Measurements from ENCODE around the gene MAEA. TPM values are rescaled to one million over a fixed set of nuclear protein-coding genes. Genes with fewer than 3 reads are reported as not detected.

Gene MAEA
- polyA plus RNA-seq, 2 donors, result 43.3 to 54.3 TPM

DNA sequence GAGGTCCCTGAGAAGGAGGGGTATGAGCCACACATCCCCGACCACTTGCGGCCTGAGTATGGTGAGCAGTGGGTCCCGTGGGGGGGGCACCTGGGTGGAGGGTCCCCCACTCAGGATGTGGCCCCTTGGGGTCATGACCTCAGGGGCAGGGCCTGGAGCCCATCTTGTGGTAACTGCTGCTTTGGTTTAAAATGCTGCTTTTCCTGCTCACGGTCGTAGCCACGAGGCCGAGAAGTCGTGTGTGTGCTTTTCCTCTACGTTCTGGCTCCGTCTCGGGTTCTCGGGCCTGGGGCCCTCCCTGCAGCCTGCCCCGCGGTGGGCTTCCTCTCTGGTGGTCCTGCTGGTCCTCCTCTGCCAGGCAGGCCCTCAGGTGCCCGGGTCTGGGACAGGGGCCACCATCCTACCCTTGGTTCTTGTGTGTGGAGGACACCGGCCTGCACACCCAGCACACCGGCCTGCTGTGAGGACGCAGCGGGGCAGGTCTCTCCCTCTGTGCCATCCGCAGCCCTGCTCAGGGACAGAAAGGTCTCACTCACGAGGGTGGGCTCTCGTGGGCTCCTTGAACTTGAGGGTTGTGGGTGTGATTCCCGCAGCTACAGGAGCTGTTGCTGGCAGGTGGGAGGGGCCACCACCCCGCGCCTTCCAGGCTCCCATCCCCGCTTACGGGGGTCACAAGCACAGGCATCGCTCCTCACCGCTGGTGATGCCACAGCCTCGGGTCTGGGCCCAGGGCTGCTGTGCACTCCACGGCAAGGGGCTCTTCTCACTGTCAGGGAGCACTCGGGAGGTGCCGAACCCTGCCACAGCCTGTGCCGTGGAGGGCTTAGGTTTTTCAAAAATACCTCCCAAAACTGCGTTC, 76.9 kb downstream of the MAEA start:
- 94% methylated on average over 35 of the region's 35 CpGs for WGBS, 2 donors
- no peaks in the 10 kb centered on the region for H3K9me3 ChIP-seq (ENCODE audit: control insufficient read depth in 2 of 2, insufficient read depth in 1 of 2, low read depth in 1 of 2, low read length in 1 of 2)
- H3K27me3 ChIP-seq (ENCODE audit: control insufficient read depth in 1 of 2, insufficient read depth in 2 of 2, low read length in 2 of 2), result no peaks in the 10 kb centered on the region
- peaks cover 4 to 5% of the 10 kb centered on the region in 2 donors for H3K4me1 ChIP-seq (ENCODE audit: control insufficient read depth in 2 of 2, insufficient read depth in 2 of 2, low read length in 1 of 2)
- no peak overlapping the region for H3K4me3 ChIP-seq (ENCODE audit: low read depth in 1 of 2, low read length in 2 of 2)
- H3K36me3 ChIP-seq (ENCODE audit: control insufficient read depth in 2 of 2, insufficient read depth in 2 of 2, low read length in 1 of 2), result peaks cover 0 to 43% of the 10 kb centered on the region in 2 donors
- no peak overlapping the region for H3K27ac ChIP-seq (ENCODE audit: low read depth in 2 of 2, low read length in 1 of 2)

DNA sequence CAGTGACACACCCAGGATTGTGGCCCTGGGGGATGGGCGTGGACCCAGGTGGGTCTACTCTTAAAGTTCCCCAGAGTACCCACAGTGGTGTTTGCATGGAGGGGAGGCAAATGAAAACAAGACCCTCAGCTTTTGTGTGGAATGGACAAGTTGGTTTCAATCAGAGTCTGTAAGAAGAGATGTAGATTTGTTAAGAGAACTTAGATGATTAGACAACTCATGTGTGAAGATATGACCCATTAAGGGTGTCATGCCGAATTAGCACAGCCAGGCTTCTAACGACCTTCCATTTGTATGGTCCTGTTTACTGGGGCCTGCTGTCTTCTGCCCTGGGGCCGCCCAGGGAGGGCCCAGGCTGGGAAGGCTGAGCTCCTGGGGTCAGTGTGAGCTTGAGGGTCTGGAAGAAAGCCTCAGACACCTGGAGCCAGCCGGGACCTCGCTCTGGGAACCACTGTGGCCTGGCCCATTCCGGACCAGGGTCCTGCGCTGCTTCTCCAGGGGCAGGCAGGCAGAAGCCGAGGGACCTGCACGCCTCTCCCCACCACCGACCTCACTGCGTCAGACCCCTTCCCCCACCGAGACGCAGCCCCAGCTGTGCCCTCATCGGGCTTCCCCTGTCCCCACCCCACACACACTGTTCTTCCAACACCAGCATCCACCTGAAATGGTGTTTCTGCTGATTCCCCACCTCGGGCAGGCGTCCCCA, 77.7 kb downstream of the MAEA start:
- H3K36me3 ChIP-seq (ENCODE audit: control insufficient read depth in 2 of 2, insufficient read depth in 2 of 2, low read length in 1 of 2), result peaks cover 0 to 40% of the 10 kb centered on the region in 2 donors
- H3K9me3 ChIP-seq (ENCODE audit: control insufficient read depth in 2 of 2, insufficient read depth in 1 of 2, low read depth in 1 of 2, low read length in 1 of 2), result no peaks in the 10 kb centered on the region
- H3K27me3 ChIP-seq (ENCODE audit: control insufficient read depth in 1 of 2, insufficient read depth in 2 of 2, low read length in 2 of 2), result no peaks in the 10 kb centered on the region
- no peak overlapping the region for H3K4me3 ChIP-seq (ENCODE audit: low read depth in 1 of 2, low read length in 2 of 2)
- H3K27ac ChIP-seq (ENCODE audit: low read depth in 2 of 2, low read length in 1 of 2), result no peak overlapping the region
- H3K4me1 ChIP-seq (ENCODE audit: control insufficient read depth in 2 of 2, insufficient read depth in 2 of 2, low read length in 1 of 2), result peaks cover 4 to 5% of the 10 kb centered on the region in 2 donors
- 92 to 94% methylated on average over 17 of the region's 17 CpGs for WGBS, 2 donors

DNA sequence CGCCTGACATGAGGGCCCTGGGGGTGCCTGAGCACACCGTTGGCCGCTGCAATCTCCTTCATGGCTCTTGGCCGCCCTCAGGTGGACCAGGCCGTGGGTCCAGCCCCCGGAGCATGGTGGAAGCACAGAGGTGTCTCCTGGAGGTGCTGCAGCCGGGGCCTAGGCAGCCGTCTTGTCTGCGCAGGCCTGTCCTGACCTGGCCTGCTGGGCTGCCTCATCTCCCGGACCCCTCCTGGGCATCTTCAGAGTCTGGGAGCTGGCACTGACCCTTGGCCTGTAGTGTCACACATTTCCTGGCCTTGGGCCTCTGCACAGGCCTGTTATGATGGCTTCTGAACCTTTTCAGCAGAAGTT, 78.2 kb downstream of the MAEA start:
- WGBS, 2 donors, result 86 to 92% methylated on average over 10 of the region's 10 CpGs
- Histone ChIP-seq H3K27ac (ENCODE audit: low read depth in 2 of 2, low read length in 1 of 2) (no peak overlapping the region), H3K27me3 (ENCODE audit: control insufficient read depth in 1 of 2, insufficient read depth in 2 of 2, low read length in 2 of 2) (no peaks in the 10 kb centered on the region), H3K36me3 (ENCODE audit: control insufficient read depth in 2 of 2, insufficient read depth in 2 of 2, low read length in 1 of 2) (peaks cover 0 to 38% of the 10 kb centered on the region in 2 donors), H3K4me3 (ENCODE audit: low read depth in 1 of 2, low read length in 2 of 2) (no peak overlapping the region), H3K4me1 (ENCODE audit: control insufficient read depth in 2 of 2, insufficient read depth in 2 of 2, low read length in 1 of 2) (peaks cover 4 to 5% of the 10 kb centered on the region in 2 donors), H3K9me3 (ENCODE audit: control insufficient read depth in 2 of 2, insufficient read depth in 1 of 2, low read depth in 1 of 2, low read length in 1 of 2) (no peaks in the 10 kb centered on the region)

DNA sequence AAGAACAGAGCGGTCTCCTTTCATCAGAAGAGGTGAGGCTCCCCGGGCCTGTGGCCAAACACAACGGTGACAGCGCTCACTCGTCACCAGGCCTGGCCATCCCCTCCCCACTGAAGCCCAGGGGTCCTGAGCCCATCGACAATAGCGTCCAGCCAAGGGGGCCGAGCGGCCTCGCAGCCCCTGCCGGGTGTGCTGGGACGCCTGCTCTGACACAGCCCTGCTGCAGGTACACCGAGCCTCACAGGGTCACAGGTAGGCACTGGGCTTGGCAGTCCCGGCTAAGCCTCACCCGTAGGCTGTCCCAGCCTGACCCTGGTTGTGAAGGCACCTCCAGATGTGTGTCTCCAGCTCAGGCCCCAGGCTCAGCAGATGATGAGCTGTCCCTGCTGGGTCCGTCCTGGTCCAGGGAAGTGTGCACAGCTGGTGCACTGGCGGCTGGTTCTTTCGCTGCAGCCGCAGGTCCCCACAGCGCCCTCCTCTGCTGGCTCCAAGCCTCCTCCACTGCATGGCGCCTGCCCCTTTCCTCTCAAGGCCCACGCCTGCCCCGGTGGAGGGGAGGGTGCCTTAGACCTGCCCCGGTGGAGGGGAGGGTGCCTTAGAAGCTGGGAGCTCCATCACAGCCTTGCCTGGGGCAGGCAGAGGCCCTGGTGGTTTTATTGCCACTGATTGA, 78.9 kb downstream of the MAEA start:
- Histone ChIP-seq H3K27me3 (ENCODE audit: control insufficient read depth in 1 of 2, insufficient read depth in 2 of 2, low read length in 2 of 2) (no peaks in the 10 kb centered on the region), H3K9me3 (ENCODE audit: control insufficient read depth in 2 of 2, insufficient read depth in 1 of 2, low read depth in 1 of 2, low read length in 1 of 2) (no peaks in the 10 kb centered on the region), H3K4me3 (ENCODE audit: low read depth in 1 of 2, low read length in 2 of 2) (no peak overlapping the region), H3K4me1 (ENCODE audit: control insufficient read depth in 2 of 2, insufficient read depth in 2 of 2, low read length in 1 of 2) (peaks cover 4 to 5% of the 10 kb centered on the region in 2 donors), H3K36me3 (ENCODE audit: control insufficient read depth in 2 of 2, insufficient read depth in 2 of 2, low read length in 1 of 2) (peaks cover 0 to 39% of the 10 kb centered on the region in 2 donors), H3K27ac (ENCODE audit: low read depth in 2 of 2, low read length in 1 of 2) (no peak overlapping the region)
- 91 to 94% methylated on average over 24 of the region's 24 CpGs for WGBS, 2 donors

DNA sequence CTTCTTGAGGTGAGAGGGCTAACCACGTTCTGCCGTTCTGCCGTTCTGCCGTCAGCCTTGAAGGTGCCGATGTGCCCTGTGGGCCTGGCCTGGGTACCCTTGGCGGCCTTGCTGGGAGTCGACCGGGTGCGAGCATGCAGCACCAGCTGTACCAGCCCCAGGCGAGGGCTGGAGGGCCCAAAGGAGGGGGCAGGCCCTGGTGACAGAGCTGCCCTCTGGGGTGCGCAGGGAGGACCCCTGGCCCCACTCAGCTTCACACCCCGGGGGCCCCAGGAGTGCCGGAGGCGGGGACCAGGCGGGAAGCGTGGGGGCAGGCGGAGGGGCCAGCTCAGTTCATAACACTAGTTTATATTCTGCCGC, 79.4 kb downstream of the MAEA start:
- Histone ChIP-seq H3K4me3 (ENCODE audit: low read depth in 1 of 2, low read length in 2 of 2) (no peak overlapping the region), H3K9me3 (ENCODE audit: control insufficient read depth in 2 of 2, insufficient read depth in 1 of 2, low read depth in 1 of 2, low read length in 1 of 2) (no peaks in the 10 kb centered on the region), H3K27ac (ENCODE audit: low read depth in 2 of 2, low read length in 1 of 2) (no peak overlapping the region), H3K36me3 (ENCODE audit: control insufficient read depth in 2 of 2, insufficient read depth in 2 of 2, low read length in 1 of 2) (peaks cover 0 to 43% of the 10 kb centered on the region in 2 donors), H3K27me3 (ENCODE audit: control insufficient read depth in 1 of 2, insufficient read depth in 2 of 2, low read length in 2 of 2) (no peaks in the 10 kb centered on the region), H3K4me1 (ENCODE audit: control insufficient read depth in 2 of 2, insufficient read depth in 2 of 2, low read length in 1 of 2) (peaks cover 4 to 5% of the 10 kb centered on the region in 2 donors)
- WGBS, 2 donors, result 84 to 90% methylated on average over 18 of the region's 18 CpGs

DNA sequence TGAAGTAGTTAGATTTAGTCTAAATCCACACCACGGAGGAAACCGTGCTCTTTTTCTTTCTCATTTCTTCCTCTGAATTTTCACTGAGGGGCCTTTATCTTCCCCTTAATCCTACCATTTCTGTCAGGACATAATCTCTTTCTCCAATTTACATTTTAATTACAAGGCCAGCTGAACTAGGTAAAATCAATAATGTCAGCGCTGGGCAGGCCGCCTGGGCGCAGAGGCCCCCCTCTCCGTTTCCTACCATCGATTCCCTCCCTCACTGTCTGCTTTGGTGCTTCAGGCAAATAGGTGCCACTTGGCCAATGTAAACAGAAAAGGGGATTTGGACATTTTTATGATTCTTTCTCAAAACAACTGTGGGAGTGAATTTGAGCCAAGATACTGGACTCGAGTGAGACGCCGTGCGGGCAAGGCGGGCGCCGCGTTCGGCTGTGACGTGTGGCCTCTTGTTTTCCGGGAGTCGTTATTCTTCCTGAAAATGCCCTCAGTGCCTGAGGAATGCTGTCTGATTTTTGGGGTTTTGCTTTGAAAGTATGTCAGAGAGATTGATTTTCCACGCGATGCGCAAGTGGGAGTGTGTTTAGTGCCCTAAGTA, 79.9 kb downstream of the MAEA start:
- WGBS, 2 donors, result 90 to 93% methylated on average over 22 of the region's 22 CpGs
- H3K4me3 ChIP-seq (ENCODE audit: low read depth in 1 of 2, low read length in 2 of 2), result no peak overlapping the region
- peaks cover 4% of the 10 kb centered on the region in 2 donors for H3K4me1 ChIP-seq (ENCODE audit: control insufficient read depth in 2 of 2, insufficient read depth in 2 of 2, low read length in 1 of 2)
- H3K27me3 ChIP-seq (ENCODE audit: control insufficient read depth in 1 of 2, insufficient read depth in 2 of 2, low read length in 2 of 2), result no peaks in the 10 kb centered on the region
- no peak overlapping the region for H3K27ac ChIP-seq (ENCODE audit: low read depth in 2 of 2, low read length in 1 of 2)
- no peaks in the 10 kb centered on the region for H3K9me3 ChIP-seq (ENCODE audit: control insufficient read depth in 2 of 2, insufficient read depth in 1 of 2, low read depth in 1 of 2, low read length in 1 of 2)
- H3K36me3 ChIP-seq (ENCODE audit: control insufficient read depth in 2 of 2, insufficient read depth in 2 of 2, low read length in 1 of 2), result peaks cover 0 to 48% of the 10 kb centered on the region in 2 donors

DNA sequence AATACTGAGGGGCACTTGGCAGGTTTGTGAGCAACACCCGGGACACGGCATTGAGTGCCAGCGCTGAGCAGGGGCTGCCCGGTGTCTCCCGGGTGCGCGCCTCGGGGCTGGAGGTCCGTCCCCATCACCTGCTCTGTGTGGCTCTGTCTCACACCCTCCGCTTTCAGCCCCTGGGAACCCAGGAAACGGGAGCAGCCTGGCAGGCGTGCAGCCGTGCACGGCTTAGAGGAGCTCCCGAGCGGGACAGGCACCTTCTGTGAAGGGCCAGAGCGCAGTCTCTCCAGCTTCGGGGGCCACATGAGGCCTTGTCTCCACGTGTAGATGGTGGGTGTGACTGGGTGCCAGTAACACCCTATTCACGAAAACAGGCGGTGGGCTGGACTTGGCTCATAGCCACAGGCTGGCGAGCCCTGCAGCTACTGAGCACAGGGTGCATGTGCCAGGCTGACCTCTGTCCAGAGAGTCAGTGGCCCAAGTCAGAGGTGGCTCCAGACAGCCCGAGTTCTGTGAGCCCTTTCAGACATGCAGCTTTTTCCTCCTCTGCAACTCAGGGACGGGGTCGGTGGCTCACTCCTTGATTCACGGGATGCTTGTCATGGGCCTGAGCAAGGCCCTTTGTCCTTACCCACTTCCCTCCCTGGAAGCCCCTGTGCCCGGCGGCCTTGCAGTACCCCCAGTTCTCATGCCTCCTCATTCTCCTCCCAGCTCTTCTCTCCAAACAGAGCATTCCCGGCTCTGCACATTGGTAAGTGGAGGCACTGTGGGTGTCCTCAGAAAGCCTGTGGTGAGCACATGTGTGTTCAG, 80.8 kb downstream of the MAEA start:
- Histone ChIP-seq H3K4me1 (ENCODE audit: control insufficient read depth in 2 of 2, insufficient read depth in 2 of 2, low read length in 1 of 2) (no peaks in the 10 kb centered on the region), H3K9me3 (ENCODE audit: control insufficient read depth in 2 of 2, insufficient read depth in 1 of 2, low read depth in 1 of 2, low read length in 1 of 2) (no peaks in the 10 kb centered on the region), H3K27me3 (ENCODE audit: control insufficient read depth in 1 of 2, insufficient read depth in 2 of 2, low read length in 2 of 2) (no peaks in the 10 kb centered on the region), H3K27ac (ENCODE audit: low read depth in 2 of 2, low read length in 1 of 2) (no peak overlapping the region), H3K36me3 (ENCODE audit: control insufficient read depth in 2 of 2, insufficient read depth in 2 of 2, low read length in 1 of 2) (peaks cover 0 to 51% of the 10 kb centered on the region in 2 donors), H3K4me3 (ENCODE audit: low read depth in 1 of 2, low read length in 2 of 2) (no peak overlapping the region)
- WGBS, 2 donors, result 92% methylated on average over 29 of the region's 29 CpGs

DNA sequence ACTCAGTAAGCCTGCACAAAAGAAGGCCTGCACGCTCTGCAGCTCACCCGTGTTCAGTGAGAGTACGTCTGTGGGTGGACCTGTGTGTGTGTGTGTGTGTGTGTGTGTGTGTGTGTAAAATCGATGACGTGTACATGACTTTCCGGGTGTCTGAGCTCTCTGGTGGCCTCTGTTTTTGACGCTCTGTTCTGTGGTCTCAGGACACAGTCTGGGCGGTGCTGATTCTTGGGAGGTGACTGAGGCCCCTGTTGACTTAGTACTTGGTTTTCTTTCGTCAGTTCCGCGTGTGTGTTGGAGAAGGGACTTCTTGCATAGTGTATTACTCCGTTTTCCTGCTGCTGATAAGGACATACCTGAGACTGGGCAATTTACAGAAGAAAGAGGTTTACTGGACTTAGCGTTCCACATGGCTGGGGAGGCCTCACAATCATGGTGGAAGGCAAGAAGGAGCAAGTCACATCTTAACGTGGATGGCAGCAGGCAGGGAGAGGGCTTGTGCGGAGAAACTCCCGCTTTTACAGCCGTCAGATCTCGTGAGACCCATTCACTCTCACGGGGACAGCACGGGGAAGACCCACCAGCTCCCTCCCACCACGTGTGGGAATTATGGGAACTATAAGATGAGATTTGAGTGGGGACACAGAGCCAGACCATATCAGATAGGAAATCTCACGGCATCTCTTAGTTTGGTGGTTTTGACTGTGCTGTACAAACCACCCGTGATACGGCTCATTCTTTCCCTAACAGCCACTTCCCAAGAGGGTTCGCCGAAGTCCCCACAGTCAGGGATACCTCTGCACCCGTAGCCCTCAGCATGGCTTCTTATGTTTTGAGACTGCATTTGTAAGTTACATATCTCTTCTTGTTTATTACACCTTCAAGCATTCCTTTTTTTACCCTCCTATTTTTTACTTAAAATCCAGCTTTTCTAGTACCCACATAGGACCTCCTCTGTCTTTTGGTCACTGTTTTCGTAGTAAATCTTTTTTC, 81.8 kb downstream of the MAEA start:
- Histone ChIP-seq H3K27ac (ENCODE audit: low read depth in 2 of 2, low read length in 1 of 2) (no peak overlapping the region), H3K9me3 (ENCODE audit: control insufficient read depth in 2 of 2, insufficient read depth in 1 of 2, low read depth in 1 of 2, low read length in 1 of 2) (no peaks in the 10 kb centered on the region), H3K27me3 (ENCODE audit: control insufficient read depth in 1 of 2, insufficient read depth in 2 of 2, low read length in 2 of 2) (no peaks in the 10 kb centered on the region), H3K4me3 (ENCODE audit: low read depth in 1 of 2, low read length in 2 of 2) (no peak overlapping the region), H3K36me3 (ENCODE audit: control insufficient read depth in 2 of 2, insufficient read depth in 2 of 2, low read length in 1 of 2) (peaks cover 0 to 57% of the 10 kb centered on the region in 2 donors), H3K4me1 (ENCODE audit: control insufficient read depth in 2 of 2, insufficient read depth in 2 of 2, low read length in 1 of 2) (no peaks in the 10 kb centered on the region)
- WGBS, 2 donors, result 91 to 95% methylated on average over 28 of the region's 28 CpGs

Measured in esophagus (tissue), 2 donors.